Duodenal mucosa (tissue), 2 donors: Measurements from ENCODE around the gene HEATR3.
A peak's percentile ranks its signal among the peaks of the same experiment; 100 is the strongest.

Source experiments
- H3K27ac ChIP-seq: one replicate; pipeline ENCODE4 v1.7.0; 2013; ENCODE audit warnings: low read depth, low read length
- H3K27me3 ChIP-seq, 2 donors: one replicate each; pipeline ENCODE4 v1.7.0; 2013; ENCODE audit warnings: low read length in 2 of 2, control low read depth in 1 of 2; ENCODE audit not compliant: insufficient read depth in 2 of 2, control insufficient read depth in 1 of 2
- H3K36me3 ChIP-seq, 2 donors: one replicate each; pipeline ENCODE4 v1.7.0; 2013; ENCODE audit warnings: low read length in 2 of 2, control low read depth in 1 of 2; ENCODE audit not compliant: insufficient read depth in 2 of 2, control insufficient read depth in 1 of 2
- H3K4me1 ChIP-seq, 2 donors: one replicate each; pipeline ENCODE4 v1.7.0; 2013; ENCODE audit warnings: low read length in 2 of 2, control low read depth in 1 of 2; ENCODE audit not compliant: insufficient read depth in 2 of 2, control insufficient read depth in 1 of 2
- H3K4me3 ChIP-seq, 2 donors: one replicate each; pipeline ENCODE4 v1.7.0; 2013; ENCODE audit warnings: low read length in 2 of 2, low read depth in 1 of 2
- H3K9ac ChIP-seq, 2 donors: one replicate each; pipeline ENCODE4 v1.7.0; 2013; ENCODE audit warnings: low read length in 2 of 2, low read depth in 1 of 2
- H3K9me3 ChIP-seq, 2 donors: one replicate each; pipeline ENCODE4 v1.7.0; 2013; ENCODE audit warnings: low read length in 2 of 2, control low read depth in 1 of 2; ENCODE audit not compliant: control insufficient read depth in 1 of 2

The HEATR3 gene, protein sequence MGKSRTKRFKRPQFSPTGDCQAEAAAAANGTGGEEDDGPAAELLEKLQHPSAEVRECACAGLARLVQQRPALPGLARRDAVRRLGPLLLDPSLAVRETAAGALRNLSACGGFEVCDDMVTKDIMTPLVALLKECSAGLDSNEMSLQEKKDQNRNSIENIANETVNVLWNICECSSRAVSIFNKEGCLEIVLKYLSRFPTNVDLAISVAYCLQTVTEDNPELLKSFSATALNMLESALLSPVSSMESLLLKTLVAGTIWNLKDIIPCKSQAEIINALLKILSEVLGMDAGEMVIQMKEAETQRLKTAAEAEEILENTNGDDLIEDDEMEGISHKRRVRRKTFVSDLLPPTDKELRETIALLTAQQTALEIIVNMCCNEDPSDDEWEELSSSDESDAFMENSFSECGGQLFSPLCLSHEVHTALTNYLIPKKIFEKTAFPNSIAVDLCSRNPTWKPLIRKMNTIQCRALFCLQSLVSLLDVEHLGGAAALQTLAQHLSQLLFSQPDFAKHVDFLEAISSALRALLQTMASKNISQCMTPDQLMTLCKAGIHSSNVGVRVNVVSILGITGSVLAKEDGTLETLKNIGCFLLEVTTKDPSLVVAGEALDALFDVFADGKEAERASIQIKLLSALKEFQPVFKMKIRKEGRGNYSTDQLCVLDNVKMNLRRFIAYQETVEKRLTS

DNA sequence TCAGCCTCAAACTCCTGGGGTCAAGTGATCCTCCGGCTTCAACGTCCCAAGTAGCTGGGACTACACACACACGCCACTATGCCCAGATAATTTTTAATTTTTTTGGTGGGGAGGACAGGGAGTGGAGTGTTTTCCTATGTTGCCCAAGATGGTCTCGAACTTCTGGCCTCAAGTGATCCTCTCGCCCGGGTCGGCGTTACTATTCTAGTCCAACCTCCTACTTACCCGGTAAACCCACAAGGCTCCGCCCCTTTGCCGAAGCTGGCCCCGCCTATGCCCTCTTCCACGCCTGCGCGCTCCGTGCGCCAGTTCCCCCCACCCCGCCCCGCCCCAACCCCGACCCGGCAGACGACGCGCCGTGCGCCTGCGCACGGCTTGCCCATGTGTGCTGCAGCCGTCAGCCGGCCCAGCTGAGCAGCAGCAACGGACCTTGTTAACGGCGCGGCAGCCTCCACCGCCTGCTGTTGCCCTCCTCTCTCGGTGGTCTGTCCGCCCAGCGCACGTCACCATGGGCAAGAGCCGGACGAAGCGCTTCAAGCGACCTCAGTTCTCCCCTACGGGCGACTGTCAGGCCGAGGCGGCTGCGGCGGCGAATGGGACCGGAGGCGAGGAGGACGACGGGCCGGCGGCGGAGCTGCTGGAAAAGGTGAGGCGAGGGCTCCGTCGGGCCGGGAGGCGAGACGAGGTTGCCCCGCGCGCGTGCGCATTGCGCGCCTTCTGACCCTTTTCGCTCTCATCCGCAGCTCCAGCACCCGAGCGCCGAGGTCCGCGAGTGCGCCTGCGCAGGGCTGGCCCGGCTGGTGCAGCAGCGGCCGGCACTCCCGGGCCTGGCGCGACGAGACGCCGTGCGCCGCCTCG, at the start of gene HEATR3:
Gene HEATR3 (plus strand): TSS at position 347 of the 858 bp plus-strand sequence. CDS start 162 bp downstream, at position 509.
- Histone ChIP-seq H3K4me3 (peak within 1 kb of the TSS; percentile 83 to 92), H3K27me3 (no peaks in the 10 kb centered on the region), H3K36me3 (peaks cover 0 to 11% of the 10 kb centered on the region in 2 donors), H3K4me1 (peaks cover 11 to 23% of the 10 kb centered on the region in 2 donors), H3K9ac (peak within 1 kb of the TSS; percentile 69 to 93), H3K9me3 (no peaks in the 10 kb centered on the region), H3K27ac (peak within 1 kb of the TSS; percentile 90)

DNA sequence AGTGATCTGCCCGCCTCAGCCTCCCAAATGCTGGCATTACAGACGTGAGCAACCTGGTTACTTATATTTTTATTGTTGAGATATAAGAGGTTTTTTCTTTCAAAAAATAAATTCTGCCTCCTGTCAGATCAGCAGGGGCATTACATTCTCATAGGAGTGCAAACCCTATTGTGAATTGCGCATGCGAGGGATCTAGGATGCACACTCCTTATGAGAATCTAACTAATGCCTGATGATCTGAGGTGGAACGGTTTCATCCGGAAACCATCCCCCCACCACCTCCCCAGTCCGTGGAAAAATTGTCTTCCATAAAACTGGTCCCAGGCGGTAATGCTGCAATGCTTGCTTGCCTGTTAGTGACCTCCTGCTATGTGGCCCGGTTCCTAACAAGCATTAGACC, 48.2 kb upstream of the HEATR3 start:
- no peak overlapping the region for H3K27ac ChIP-seq
- no peaks in the 10 kb centered on the region for H3K36me3 ChIP-seq
- no peaks in the 10 kb centered on the region for H3K9me3 ChIP-seq
- H3K4me1 ChIP-seq, result no peaks in the 10 kb centered on the region
- no peak overlapping the region for H3K4me3 ChIP-seq
- no peak overlapping the region for H3K9ac ChIP-seq
- H3K27me3 ChIP-seq, result no peaks in the 10 kb centered on the region

DNA sequence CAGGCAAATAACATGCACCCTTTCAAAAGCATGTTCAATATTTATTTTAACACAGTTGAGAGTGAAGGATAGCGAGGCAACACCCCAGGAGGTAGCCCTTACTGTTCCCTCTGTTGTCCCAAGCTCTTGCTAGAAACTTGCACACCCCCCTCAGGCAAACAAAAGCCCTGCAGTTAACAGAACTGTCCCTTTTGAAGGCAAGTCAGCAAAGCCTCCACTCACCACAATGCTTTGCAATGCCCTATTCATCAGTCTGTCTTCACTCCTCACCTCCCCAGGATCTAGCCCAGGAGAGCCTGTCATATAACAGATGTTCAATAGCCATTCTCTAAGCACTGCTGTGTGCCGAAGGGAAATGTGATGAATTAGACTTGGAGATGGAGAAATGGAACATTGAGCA, 44.2 kb upstream of the HEATR3 start:
- no peaks in the 10 kb centered on the region for H3K36me3 ChIP-seq
- no peaks in the 10 kb centered on the region for H3K9me3 ChIP-seq
- peaks cover 6 to 10% of the 10 kb centered on the region in 2 donors for H3K4me1 ChIP-seq
- H3K27ac ChIP-seq, result no peak overlapping the region
- H3K9ac ChIP-seq, result no peak overlapping the region
- no peaks in the 10 kb centered on the region for H3K27me3 ChIP-seq
- H3K4me3 ChIP-seq, result no peak overlapping the region

DNA sequence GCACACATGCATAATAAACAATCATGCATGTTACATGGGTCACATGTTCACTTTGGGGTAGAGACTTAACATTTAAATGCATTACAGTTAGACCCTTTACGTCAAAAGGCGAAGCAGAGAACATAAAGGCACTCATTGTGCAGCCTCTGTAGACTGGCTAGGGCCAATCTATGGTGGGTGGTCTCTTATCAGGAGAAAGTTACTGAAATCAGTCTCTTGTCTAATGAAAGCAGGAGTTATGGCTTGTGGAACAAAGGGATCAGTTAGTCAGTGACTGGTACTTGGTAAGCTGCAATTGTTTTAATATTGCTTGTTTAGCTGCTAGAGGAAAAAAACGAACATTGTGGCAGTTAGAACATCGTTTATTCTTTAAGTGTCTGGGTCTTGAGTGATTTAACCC, 42.1 kb upstream of the HEATR3 start:
- Histone ChIP-seq H3K4me3 (no peak overlapping the region), H3K27me3 (no peaks in the 10 kb centered on the region), H3K4me1 (peaks cover 6 to 10% of the 10 kb centered on the region in 2 donors), H3K27ac (no peak overlapping the region), H3K36me3 (no peaks in the 10 kb centered on the region), H3K9ac (no peak overlapping the region), H3K9me3 (no peaks in the 10 kb centered on the region)

DNA sequence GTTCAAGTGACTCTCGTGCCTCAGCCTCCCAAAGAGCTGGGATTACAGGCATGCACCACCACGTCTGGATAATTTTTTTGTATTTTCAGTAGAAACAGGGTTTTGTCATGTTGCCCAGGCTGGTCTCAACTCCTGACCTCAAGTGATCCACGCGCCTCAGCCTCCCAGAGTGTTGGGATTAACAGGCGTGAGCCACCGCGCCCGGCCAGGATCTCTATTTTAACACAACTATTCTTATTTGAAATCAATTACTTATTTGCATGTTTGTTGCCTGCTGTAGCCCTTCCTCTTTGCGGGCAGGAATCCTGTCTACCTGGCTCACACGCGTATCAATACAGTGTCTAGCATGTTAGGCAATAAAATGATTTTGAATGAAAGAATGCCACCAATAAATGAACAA, 41.6 kb upstream of the HEATR3 start:
- H3K36me3 ChIP-seq, result peaks cover 0 to under 1% of the 10 kb centered on the region in 2 donors
- H3K27ac ChIP-seq, result no peak overlapping the region
- peak overlapping the region in 1 of 2 donors; percentile 0 for H3K9ac ChIP-seq
- no peaks in the 10 kb centered on the region for H3K9me3 ChIP-seq
- H3K4me1 ChIP-seq, result peaks cover 6 to 10% of the 10 kb centered on the region in 2 donors
- no peaks in the 10 kb centered on the region for H3K27me3 ChIP-seq
- H3K4me3 ChIP-seq, result peak overlapping the region; percentile 27 to 28

DNA sequence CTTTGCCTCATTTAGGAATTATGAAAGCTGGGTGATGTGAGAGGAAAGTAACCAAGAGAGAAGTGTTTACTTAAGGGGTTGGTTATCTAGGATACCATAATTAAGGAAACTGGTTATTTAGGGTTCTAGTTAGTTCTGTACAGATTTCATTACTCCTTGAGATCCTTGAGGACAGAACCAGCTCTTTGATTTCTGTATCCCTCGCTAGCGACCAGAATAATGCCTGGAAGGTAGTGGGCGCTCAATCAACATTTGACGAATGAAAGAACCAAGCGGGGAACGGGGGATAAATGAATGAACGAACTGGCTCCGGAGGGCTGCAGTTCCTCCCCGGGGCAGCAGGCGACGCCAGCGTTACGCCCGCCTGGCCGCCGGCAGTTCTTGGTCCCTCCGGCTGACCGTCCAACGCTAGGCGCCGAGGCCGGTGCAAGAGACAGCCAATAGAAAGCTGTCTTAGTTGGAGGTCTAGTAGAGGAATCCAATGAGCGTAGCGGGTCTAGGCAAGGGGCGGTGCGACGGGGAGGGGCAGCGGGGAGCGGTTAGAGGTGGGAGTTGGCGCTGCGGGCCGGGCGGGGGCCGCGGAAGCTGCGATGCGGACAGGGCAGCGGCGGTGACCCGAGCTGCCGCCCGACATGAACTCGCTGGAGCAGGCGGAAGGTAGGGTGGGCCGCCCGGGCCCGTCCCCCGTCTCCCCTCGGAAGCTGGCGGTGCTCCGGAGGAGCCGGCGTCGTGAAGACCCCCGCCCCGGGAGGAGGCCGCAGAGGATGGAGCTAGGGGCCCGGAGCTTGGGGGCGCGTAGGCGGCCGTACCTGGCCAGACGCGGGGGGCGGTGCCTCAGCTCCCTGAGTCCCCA, 40.9 kb upstream of the HEATR3 start, which contains the start of gene CNEP1R1:
Gene CNEP1R1 (plus strand): TSS at position 542 of the 853 bp plus-strand sequence. CDS start 91 bp downstream, at position 633.
- peak within 1 kb of the TSS; percentile 75 to 93 for H3K4me3 ChIP-seq
- H3K4me1 ChIP-seq, result peaks cover 6 to 10% of the 10 kb centered on the region in 2 donors
- H3K27me3 ChIP-seq, result no peaks in the 10 kb centered on the region
- peak within 1 kb of the TSS; percentile 42 for H3K27ac ChIP-seq
- H3K9me3 ChIP-seq, result no peaks in the 10 kb centered on the region
- H3K9ac ChIP-seq, result peak within 1 kb of the TSS; percentile 79 to 81
- peaks cover 5 to 7% of the 10 kb centered on the region in 2 donors for H3K36me3 ChIP-seq

DNA sequence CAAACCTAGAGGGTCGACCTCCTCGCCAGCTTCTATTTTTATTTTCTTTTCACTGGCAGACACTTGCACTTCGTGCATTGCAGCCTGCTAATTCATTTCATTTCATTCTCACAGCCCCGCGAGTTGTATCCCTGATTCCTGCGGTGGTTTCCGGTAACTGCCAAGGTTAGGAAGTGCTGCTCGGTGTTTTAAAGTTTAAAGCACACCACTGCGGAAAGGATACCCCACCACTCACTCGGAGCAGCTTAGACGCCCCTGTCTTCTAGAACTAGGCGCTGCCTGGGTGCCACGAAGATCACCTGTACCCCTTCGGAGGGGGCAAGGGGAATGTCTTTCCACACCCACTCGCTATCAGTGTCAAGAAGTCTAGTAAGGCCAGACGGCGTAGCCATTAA, 40.2 kb upstream of the HEATR3 start:
- Histone ChIP-seq H3K9ac (peak overlapping the region; percentile 79 to 81), H3K4me3 (peak overlapping the region; percentile 75 to 93), H3K9me3 (no peaks in the 10 kb centered on the region), H3K4me1 (peaks cover 6 to 10% of the 10 kb centered on the region in 2 donors), H3K27me3 (no peaks in the 10 kb centered on the region), H3K36me3 (peaks cover 5 to 11% of the 10 kb centered on the region in 2 donors), H3K27ac (peak overlapping the region; percentile 42)

DNA sequence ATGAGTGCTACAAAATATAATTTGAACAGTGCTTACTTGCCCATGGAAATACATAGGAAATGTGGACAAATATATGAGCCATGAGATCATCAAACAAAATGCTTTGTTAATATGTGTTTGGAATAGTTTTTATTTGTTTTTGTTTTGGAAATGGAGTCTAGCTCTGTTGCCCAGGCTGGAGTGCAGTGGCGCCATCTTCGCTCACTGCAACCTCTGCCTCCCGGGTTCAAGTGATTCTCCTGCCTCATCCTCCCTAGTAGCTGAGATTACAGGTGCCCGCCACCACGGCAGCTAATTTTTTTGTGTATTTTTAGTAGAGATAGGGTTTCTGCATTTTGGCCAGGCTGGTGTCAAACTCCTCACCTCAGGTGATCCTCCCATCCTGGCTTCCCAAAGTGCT, 37.9 kb upstream of the HEATR3 start:
- no peak overlapping the region for H3K9ac ChIP-seq
- H3K9me3 ChIP-seq, result no peaks in the 10 kb centered on the region
- peaks cover 20% of the 10 kb centered on the region in 2 donors for H3K36me3 ChIP-seq

DNA sequence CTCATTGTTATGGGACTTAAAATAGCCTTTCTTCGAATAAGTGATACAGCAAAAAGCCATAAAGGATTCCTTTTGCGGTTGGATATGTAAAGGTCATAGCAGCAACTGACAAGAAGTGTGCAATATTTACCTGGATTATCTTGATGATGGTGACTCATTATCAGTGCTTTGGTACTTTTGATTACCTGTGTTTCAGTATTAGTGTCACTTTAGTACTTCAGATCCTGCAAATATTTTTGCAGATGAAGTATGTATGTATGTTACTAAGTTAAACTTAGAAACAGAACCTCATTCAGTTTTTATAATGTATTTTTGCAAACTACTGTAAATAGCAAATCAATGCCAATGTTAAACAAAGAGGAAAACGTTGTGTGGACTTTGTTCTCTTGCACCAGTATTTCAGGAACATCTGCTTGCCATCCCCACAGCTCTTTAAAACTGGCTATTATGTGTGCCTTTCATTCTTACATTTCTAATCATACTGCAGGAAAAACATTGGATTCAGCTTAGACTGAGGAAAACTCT, 30.2 kb upstream of the HEATR3 start:
- no peak overlapping the region for H3K27ac ChIP-seq

More for the DNA sequence above, 37.9 kb upstream of the HEATR3 start:
- Histone ChIP-seq H3K27me3 (no peaks in the 10 kb centered on the region), H3K4me1 (peaks cover 6 to 10% of the 10 kb centered on the region in 2 donors), H3K27ac (no peak overlapping the region), H3K4me3 (no peak overlapping the region)

More for the DNA sequence above, 30.2 kb upstream of the HEATR3 start:
- no peaks in the 10 kb centered on the region for H3K27me3 ChIP-seq
- H3K4me3 ChIP-seq, result no peak overlapping the region
- no peak overlapping the region for H3K9ac ChIP-seq
- no peaks in the 10 kb centered on the region for H3K9me3 ChIP-seq
- H3K36me3 ChIP-seq, result peaks cover 18 to 29% of the 10 kb centered on the region in 2 donors
- H3K4me1 ChIP-seq, result peaks cover 0 to 23% of the 10 kb centered on the region in 2 donors
